Gastrocnemius medialis (tissue), 4 donors: ENCODE results near the gene TADA2A. TPM values are rescaled to one million over a fixed set of nuclear protein-coding genes. Genes with fewer than 3 reads are reported as not detected.

Source experiments
- ATAC-seq, 2 donors: fragments of 150-250 bp; one replicate each; pipeline ENCODE4 v1.9.1; 2016
- DNase-seq, 2 donors: peaks; one replicate each; pipeline ENCODE4 v3.0.0-alpha.2; 2019
- H3K27ac ChIP-seq, 4 donors: fragments of 200-600 bp; sonication (generic); 1 replicate in 1 of 4; 2 replicates in 3 of 4; pipeline ENCODE4 v1.5.1; 2016 to 2018; ENCODE audit warnings: mild to moderate bottlenecking in 2 of 4, moderate library complexity in 1 of 4
- H3K27me3 ChIP-seq, 3 donors: fragments of 200-600 bp; sonication (generic) in 2 of 3; 1 replicate in 1 of 3; 2 replicates in 2 of 3; pipeline versions ENCODE4 v1.5.1 to v1.6.0; 2016 to 2019; ENCODE audit warnings: mild to moderate bottlenecking in 1 of 3, moderate library complexity in 1 of 3
- H3K36me3 ChIP-seq, 2 donors: fragments of 200-600 bp; sonication (generic) in 1 of 2; one replicate each; pipeline ENCODE4 v1.5.1; 2017 to 2018
- H3K4me1 ChIP-seq, 2 donors: fragments of 200-600 bp; sonication (generic) in 1 of 2; one replicate each; pipeline ENCODE4 v1.5.1; 2016 to 2017; ENCODE audit warnings: mild to moderate bottlenecking in 2 of 2
- H3K4me3 ChIP-seq, 4 donors: fragments of 200-600 bp; sonication (generic) in 3 of 4; 1 replicate in 1 of 4; 2 replicates in 3 of 4; pipeline ENCODE4 v1.5.1; 2016 to 2019; ENCODE audit warnings: mild to moderate bottlenecking in 2 of 4
- H3K9me3 ChIP-seq, 3 donors: fragments of 200-600 bp; sonication (generic) in 2 of 3; 1 replicate in 1 of 3; 2 replicates in 2 of 3; pipeline ENCODE4 v1.5.1; 2016 to 2019
- POLR2A ChIP-seq, 2 donors: fragments of 450-650 bp; IDR thresholded peaks; one replicate each; pipeline ENCODE4 v1.6.1; 2017; ENCODE audit warnings: antibody characterized with exemption in 2 of 2, mild to moderate bottlenecking in 2 of 2, moderate library complexity in 2 of 2
- in situ Hi-C, 4 donors: fragments of 200-750 bp; cut with MboI; loops; one replicate each; pipeline versions ENCODE4 v1.15.0 to v1.8.0; 2017; ENCODE audit warnings: low sequenced_read_pairs in 4 of 4
- intact Hi-C: fragments of 100-400 bp; cut with DNase I; formaldehyde crosslinking; loops from one replicate; pipeline ENCODE4 v1.15.1; 2023; ENCODE audit warnings: low total_unique reads
- total RNA-seq, 4 donors: library from RNA; depleted of rRNA; stranded (reverse); fragments of >200 nt; gene quantifications; one replicate each; pipeline versions ENCODE4 v1.1.0 to v1.2.3, GENCODE V29; 2016
- TF ChIP-seq, protein P1 (sequence below), 5 experiments: fragments of 450-650 bp in 3 of 5; fragments of 200-600 bp in 2 of 5; sonication (generic) in 2 of 5; IDR thresholded peaks in 4 of 5; conservative IDR thresholded peaks in 1 of 5; 1 replicate in 4 of 5; 2 replicates in 1 of 5; pipeline ENCODE4 v1.5.1; 2016 to 2019; ENCODE audit warnings: antibody characterized with exemption in 5 of 5, mild to moderate bottlenecking in 3 of 5, moderate library complexity in 3 of 5

The TADA2A gene
- total RNA-seq, 4 donors from 2014 or later, result 9.7 to 18.4 (median 14.8) TPM

DNA sequence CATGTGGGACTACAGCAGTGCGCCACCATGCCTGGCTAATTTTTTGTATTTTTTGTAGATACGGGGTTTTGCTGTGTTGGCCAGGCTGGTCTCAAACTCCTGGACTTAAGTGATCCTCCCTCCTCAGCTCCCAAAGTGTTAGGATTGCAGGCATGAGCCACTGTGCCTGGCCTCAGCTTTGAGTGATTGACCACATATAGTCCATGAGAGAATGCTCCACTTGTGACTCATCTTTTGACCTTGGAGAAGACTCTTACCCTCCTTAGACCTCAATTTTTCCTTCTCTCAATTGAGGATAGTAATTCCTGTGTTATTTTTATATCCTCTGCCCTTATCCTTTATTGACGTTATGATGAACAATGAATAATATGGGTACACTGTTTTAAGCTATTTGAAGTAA is 52.1 kb downstream of the TADA2A start:
- H3K4me3 ChIP-seq, result no peak overlapping the region
- no peak for ATAC-seq
- no peak for TF ChIP-seq POLR2A (IDR thresholded peaks at IDR 0.05)
- TF ChIP-seq, protein P1, sequence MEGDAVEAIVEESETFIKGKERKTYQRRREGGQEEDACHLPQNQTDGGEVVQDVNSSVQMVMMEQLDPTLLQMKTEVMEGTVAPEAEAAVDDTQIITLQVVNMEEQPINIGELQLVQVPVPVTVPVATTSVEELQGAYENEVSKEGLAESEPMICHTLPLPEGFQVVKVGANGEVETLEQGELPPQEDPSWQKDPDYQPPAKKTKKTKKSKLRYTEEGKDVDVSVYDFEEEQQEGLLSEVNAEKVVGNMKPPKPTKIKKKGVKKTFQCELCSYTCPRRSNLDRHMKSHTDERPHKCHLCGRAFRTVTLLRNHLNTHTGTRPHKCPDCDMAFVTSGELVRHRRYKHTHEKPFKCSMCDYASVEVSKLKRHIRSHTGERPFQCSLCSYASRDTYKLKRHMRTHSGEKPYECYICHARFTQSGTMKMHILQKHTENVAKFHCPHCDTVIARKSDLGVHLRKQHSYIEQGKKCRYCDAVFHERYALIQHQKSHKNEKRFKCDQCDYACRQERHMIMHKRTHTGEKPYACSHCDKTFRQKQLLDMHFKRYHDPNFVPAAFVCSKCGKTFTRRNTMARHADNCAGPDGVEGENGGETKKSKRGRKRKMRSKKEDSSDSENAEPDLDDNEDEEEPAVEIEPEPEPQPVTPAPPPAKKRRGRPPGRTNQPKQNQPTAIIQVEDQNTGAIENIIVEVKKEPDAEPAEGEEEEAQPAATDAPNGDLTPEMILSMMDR (IDR thresholded peaks at IDR 0.05 in 4 of 5, conservative IDR thresholded peaks at IDR 0.05 in 1 of 5), result no peak
- H3K27ac ChIP-seq, result no peak overlapping the region
- peaks cover 0 to 5% of the 10 kb centered on the region in 2 donors for H3K36me3 ChIP-seq
- no peak for DNase-seq
- no peaks in the 10 kb centered on the region for H3K27me3 ChIP-seq
- intact Hi-C loops, result no loop called here
- no peaks in the 10 kb centered on the region for H3K4me1 ChIP-seq
- in situ Hi-C loops, result no loop called here
- H3K9me3 ChIP-seq, result no peaks in the 10 kb centered on the region

DNA sequence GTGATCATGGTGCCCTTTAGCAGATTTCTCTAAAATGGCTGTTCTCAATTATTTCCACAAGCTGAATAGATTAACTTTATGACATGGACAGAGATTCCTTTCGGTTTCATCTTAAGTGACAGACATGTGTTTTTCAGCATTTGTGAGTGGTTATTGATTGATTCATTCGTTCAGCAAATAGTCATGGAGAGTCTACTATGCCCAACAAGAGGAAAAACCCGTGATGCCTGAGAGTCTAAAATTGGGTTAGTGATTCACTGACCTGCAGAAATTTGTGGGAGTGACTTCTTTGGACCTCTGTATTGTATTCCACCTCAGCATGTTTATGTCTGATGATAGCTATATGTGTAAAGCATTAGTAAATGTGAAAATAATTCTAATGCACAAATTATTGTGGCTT is 55.0 kb downstream of the TADA2A start:
- ATAC-seq (peak; percentile 79 to 91), DNase-seq (no peak)
- Histone ChIP-seq H3K4me3 (no peak overlapping the region), H3K9me3 (no peaks in the 10 kb centered on the region), H3K27ac (no peak overlapping the region), H3K4me1 (no peaks in the 10 kb centered on the region), H3K36me3 (peaks cover 0 to 22% of the 10 kb centered on the region in 2 donors), H3K27me3 (no peaks in the 10 kb centered on the region)
- intact Hi-C loops (no loop called here), in situ Hi-C loops (no loop called here)
- no peak for TF ChIP-seq POLR2A (IDR thresholded peaks at IDR 0.05)
- TF ChIP-seq, protein P1 (IDR thresholded peaks at IDR 0.05 in 4 of 5, conservative IDR thresholded peaks at IDR 0.05 in 1 of 5), result no peak

DNA sequence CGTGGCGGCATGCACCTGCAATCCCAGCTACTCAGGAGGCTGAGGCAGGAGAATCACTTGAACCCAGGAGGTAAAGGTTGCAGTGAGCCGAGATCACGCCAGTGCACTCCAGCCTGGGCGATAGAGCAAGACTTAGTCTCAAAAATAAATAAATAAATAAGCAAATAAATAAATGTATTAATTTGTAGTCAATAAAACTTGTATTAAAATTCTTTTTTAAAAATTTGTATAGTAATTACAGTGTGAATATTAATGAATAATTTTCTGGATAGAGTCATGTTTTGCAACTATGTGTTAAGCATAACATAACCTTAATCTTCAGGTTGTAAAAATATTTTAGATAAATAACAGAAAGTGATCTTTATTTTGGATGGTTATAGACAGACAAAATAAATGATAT is 55.8 kb downstream of the TADA2A start:
- no peaks in the 10 kb centered on the region for H3K9me3 ChIP-seq
- H3K27me3 ChIP-seq, result no peaks in the 10 kb centered on the region
- TF ChIP-seq POLR2A (IDR thresholded peaks at IDR 0.05), result no peak
- TF ChIP-seq, protein P1 (IDR thresholded peaks at IDR 0.05 in 4 of 5, conservative IDR thresholded peaks at IDR 0.05 in 1 of 5), result no peak
- no peak overlapping the region for H3K27ac ChIP-seq
- intact Hi-C loops (no loop called here), in situ Hi-C loops (no loop called here)
- H3K36me3 ChIP-seq, result peaks cover 0 to 30% of the 10 kb centered on the region in 2 donors
- DNase-seq (no peak), ATAC-seq (no peak)
- H3K4me1 ChIP-seq, result no peaks in the 10 kb centered on the region
- no peak overlapping the region for H3K4me3 ChIP-seq

DNA sequence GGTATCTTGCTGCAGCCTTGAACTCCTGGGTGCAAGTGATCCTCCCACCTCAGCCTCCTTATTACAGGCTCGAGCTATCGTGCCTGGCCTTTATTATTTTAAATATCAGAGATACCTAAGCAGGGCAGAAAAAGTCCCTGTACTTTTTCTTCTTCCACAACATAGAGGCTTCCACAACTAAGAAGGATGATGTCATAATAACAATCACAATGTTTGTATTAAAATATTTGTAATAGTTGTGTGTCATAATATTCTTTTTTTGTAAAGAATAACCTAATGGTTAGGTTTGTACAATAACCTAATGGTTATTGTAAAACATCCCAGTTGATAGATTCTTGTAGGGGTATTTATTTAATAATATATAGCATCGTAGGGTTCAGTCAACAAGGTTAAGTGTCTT is 56.4 kb downstream of the TADA2A start:
- Histone ChIP-seq H3K27me3 (no peaks in the 10 kb centered on the region), H3K4me3 (no peak overlapping the region), H3K4me1 (no peaks in the 10 kb centered on the region), H3K9me3 (no peaks in the 10 kb centered on the region), H3K27ac (no peak overlapping the region), H3K36me3 (peaks cover 0 to 36% of the 10 kb centered on the region in 2 donors)
- no peak for ATAC-seq
- intact Hi-C loops (no loop called here), in situ Hi-C loops (no loop called here)
- TF ChIP-seq, protein P1 (IDR thresholded peaks at IDR 0.05 in 4 of 5, conservative IDR thresholded peaks at IDR 0.05 in 1 of 5), result no peak
- no peak for TF ChIP-seq POLR2A (IDR thresholded peaks at IDR 0.05)
- no peak for DNase-seq

DNA sequence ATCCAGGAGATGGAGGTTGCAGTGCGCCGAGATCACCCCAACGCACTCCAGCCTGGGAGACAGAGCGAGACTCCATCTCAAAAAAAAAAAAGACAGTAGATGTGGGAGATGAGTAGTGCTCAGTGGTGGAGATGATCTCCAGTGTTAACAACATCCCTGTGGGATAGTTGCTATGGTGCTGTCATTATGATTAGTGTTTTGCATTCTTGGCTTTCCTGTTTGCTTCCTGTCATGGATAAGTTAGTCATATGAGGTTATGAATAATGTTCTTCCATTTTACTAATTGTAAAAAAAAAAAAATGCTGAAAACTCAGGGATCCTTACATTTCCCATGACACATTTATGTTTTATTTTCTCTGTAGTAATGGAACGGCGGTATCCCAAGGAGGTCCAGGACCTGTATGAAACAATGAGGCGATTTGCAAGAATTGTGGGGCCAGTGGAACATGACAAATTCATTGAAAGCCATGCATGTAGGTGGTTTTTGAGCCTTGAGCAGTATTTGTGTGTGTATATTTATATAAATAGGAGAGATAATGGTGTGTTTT is 58.5 kb downstream of the TADA2A start:
- ATAC-seq (no peak), DNase-seq (no peak)
- in situ Hi-C loops (no loop called here), intact Hi-C loops (no loop called here)
- no peak overlapping the region for H3K4me3 ChIP-seq
- H3K36me3 ChIP-seq, result peaks cover 0 to 55% of the 10 kb centered on the region in 2 donors
- no peaks in the 10 kb centered on the region for H3K9me3 ChIP-seq
- no peaks in the 10 kb centered on the region for H3K27me3 ChIP-seq
- H3K4me1 ChIP-seq, result no peaks in the 10 kb centered on the region
- no peak overlapping the region for H3K27ac ChIP-seq
- no peak for TF ChIP-seq POLR2A (IDR thresholded peaks at IDR 0.05)
- TF ChIP-seq, protein P1 (IDR thresholded peaks at IDR 0.05 in 4 of 5, conservative IDR thresholded peaks at IDR 0.05 in 1 of 5), result no peak
